T follicular helper cell (primary cell): Measurements from ENCODE around the gene CAPN15.

Source experiments
- DNase-seq: peaks from one replicate; pipeline ENCODE4 v3.0.0-alpha.2; 2020; ENCODE audit warnings: low read depth

The CAPN15 gene

GRCh38 chr16:546909-547770 lies 19.6 kb downstream of the CAPN15 start:
- peak; percentile 34 for DNase-seq

GRCh38 chr16:548586-548985 lies 21.1 kb downstream of the CAPN15 start:
- DNase-seq = no peak

GRCh38 chr16:549544-550263 lies 22.2 kb downstream of the CAPN15 start:
- DNase-seq = no peak

GRCh38 chr16:551210-551609 lies 23.7 kb downstream of the CAPN15 start:
- no peak for DNase-seq

- DNase-seq = no peak
Measured at GRCh38 chr16:552171-552570, 24.7 kb downstream of the CAPN15 start.

GRCh38 chr16:553601-554296 lies 26.2 kb downstream of the CAPN15 start:
- no peak for DNase-seq

GRCh38 chr16:554297-554621 lies 26.7 kb downstream of the CAPN15 start:
- no peak for DNase-seq

GRCh38 chr16:554640-555365 lies 27.3 kb downstream of the CAPN15 start:
- no peak for DNase-seq

- no peak for DNase-seq
Measured at GRCh38 chr16:555528-556473, 28.3 kb downstream of the CAPN15 start.

- DNase-seq = no peak
Measured at GRCh38 chr16:556474-557173, 29.1 kb downstream of the CAPN15 start.

GRCh38 chr16:557463-558297 lies 30.2 kb downstream of the CAPN15 start:
- DNase-seq = no peak

GRCh38 chr16:558298-559020 lies 30.9 kb downstream of the CAPN15 start:
- DNase-seq = no peak

GRCh38 chr16:559021-559380 lies 31.5 kb downstream of the CAPN15 start:
- no peak for DNase-seq

GRCh38 chr16:559411-560203 lies 32.1 kb downstream of the CAPN15 start:
- no peak for DNase-seq

GRCh38 chr16:560204-560700 lies 32.7 kb downstream of the CAPN15 start, which contains the start of gene PRR35:
Gene PRR35 (plus strand): TSS chr16:560394. CDS start chr16:563295, 2,901 bp downstream.
- no peak for DNase-seq

- DNase-seq = no peak
Measured at GRCh38 chr16:560701-561412, 33.3 kb downstream of the CAPN15 start.

GRCh38 chr16:561413-561794 lies 33.9 kb downstream of the CAPN15 start:
- no peak for DNase-seq
